NCI-H345 treated with DMSO at 0.1 percent for 48 hours (cell line): ENCODE data around the gene PSMA2.
"Not testable (repeated sequence)": the region's sequence is repeated elsewhere in the genome, so short reads cannot be mapped to it uniquely, and the experiment has no call there.

Experiments
- DNase-seq: peaks from one replicate; lab custom pipeline; 2025; ENCODE audit not compliant: unreplicated experiment; lab: John Stamatoyannopoulos, UW

The PSMA2 gene

GRCh38 chr7:42907316-42907715, 24.7 kb downstream of the PSMA2 start:
- DNase-seq = no peak

GRCh38 chr7:42906181-42906580, 25.8 kb downstream of the PSMA2 start:
- no peak for DNase-seq

GRCh38 chr7:42902331-42902730, 29.6 kb downstream of the PSMA2 start:
- DNase-seq = no peak

DNA sequence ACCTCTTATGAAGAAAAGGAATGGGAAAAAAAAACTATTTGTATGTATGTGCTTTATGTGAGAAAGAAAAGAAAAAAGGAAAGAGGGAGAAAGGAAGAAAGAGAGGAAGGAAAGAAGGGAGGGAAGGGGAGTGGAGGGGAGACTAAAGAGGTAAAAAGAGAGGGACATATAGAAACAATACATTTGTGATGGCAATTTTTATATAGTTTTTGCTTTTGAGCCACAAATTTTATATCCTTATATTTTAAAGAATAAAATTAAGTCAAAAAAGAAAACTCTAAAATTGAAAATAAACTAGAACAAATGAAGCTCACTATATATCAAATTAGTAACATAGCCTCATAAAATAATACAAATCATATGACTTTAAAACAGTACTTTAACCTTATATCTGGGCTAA, 31.1 kb downstream of the PSMA2 start:
- DNase-seq = no peak

DNA sequence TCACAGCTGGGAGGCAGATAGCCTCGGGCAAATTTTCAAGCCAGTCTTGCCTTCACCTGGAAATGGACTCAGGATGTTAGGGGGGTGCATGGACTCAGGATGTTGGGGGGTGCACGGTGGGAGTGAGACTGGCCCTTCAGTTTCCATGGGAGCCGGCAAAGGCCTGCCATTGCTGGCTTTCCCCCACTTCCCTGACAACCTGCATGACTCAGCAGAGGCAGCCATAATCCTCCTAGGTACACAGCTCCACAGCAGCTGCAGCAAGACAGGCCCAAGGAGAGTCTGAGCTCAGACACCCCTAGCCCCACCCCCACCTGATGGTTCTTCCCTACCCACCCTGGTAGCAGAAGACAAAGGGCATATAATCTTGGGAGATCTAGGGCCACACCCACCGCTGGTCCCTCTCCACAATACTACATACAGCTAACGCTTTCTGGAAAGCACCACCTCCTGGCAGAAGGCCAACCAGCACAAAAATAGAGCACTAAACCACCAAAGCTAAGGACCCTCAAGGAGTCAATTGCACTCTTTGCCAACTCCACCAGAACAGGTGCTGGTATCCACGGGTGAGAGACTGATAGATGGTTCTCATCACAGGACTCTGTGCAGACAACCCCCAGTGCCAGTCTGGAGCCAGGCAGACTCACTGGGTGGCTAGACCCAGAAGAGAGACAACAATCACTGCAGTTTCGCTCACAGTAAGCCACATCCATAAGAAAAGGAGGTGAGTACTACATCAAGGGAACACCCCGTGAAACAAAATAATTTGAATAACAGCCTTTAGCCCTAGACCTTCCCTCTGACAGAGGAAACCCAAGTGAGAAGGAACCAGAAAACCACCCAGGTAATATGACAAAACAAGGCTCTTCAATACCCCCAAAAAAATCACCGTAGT, 38.4 kb downstream of the PSMA2 start:
- peak; percentile 71 for DNase-seq

GRCh38 chr7:42886893-42887505, 45.0 kb downstream of the PSMA2 start:
- DNase-seq = no peak

- DNase-seq = no peak
These were observed 45.8 kb downstream of the PSMA2 start for GRCh38 chr7:42886129-42886528.

GRCh38 chr7:42885183-42885582, 46.8 kb downstream of the PSMA2 start:
- DNase-seq = not testable (repeated sequence)

DNA sequence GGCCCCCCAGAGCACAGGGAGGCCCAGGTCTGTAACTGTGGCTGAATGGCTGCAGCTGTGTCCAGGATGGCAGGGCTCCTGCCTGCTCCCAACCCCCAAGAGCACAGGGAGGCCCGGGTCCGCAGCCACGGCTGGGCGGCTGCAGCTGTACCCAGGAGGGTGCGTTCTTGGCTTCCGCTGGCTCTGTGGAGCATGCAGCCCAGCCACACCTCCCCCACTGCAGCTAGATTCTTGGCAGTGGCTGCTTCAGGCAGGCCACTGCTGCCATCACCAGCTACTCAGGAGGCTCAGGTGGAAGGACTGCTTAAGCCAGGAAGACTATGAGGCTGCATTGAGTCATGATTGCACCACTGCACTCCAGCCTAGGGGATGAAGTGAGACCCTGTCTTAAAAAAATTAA, 48.0 kb downstream of the PSMA2 start:
- no peak for DNase-seq

GRCh38 chr7:42880392-42880791, 51.6 kb downstream of the PSMA2 start:
- no peak for DNase-seq

GRCh38 chr7:42878303-42878702, 53.7 kb downstream of the PSMA2 start:
- DNase-seq = no peak

DNA sequence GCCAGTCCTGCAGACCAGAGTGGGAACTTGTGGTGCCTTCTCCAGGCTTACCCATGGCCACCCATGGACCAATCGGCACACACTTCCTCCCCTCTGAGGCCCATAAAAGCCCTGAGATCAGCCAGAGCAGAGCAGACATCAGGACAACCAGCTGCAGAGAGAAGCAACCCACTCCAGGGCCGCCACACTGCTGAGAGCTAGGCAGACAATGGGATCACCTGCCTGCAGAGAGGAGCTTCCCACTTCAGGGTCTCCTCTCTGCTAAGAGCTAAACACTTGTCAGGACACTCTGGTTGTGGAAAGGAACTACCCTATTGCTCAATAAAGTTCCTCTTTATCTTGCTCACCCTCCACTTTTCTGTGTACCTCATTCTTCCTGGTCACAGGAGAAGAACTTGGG, 54.1 kb downstream of the PSMA2 start:
- DNase-seq = peak; percentile 38

- DNase-seq = peak; percentile 5
These were observed 55.5 kb downstream of the PSMA2 start for GRCh38 chr7:42876182-42877068.

GRCh38 chr7:42869131-42870020, 62.6 kb downstream of the PSMA2 start:
- no peak for DNase-seq

DNA sequence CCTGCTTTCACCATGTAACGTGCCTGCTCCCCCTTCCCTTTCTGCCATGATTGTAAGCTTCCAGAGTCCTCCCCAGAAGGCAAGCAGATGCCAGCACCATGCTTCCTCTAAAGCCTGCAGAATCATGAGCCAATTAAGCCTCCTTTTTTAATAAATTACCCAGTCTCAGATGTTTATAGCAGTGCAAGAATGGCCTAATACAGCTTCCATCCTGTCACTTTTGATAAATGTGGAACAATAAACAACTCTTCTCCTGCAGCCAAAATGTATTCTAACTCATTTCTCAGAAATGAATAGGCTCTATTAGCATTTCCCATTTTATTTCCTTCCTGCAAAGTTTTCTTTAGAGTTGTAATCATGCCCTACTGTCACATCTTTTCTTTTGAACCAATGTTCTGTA, 63.5 kb downstream of the PSMA2 start:
- no peak for DNase-seq
